GM12878 (cell line): Measurements from ENCODE around the gene KIAA1328.

Experiments
- SIN3A ChIP-seq: IDR thresholded peaks from 2 replicates; pipeline ENCODE4 v1.6.1; 2012; ENCODE audit warnings: low read depth, low read length, improper control_type of control experiment
- ZNF24 ChIP-seq: fragments of 450-650 bp; IDR thresholded peaks from 2 replicates; pipeline ENCODE4 v1.6.1; 2017; ENCODE audit warnings: antibody characterized with exemption, mild to moderate bottlenecking
- TF ChIP-seq, protein P1 (sequence below), 3 experiments: IDR thresholded peaks in 2 of 3; conservative IDR thresholded peaks in 1 of 3; 2 replicates each; pipeline ENCODE4 v1.5.1; 2011; ENCODE audit warnings: low read depth in 3 of 3, low read length in 3 of 3, mild to moderate bottlenecking in 3 of 3, control low read depth in 2 of 3, moderate library complexity in 2 of 3, inconsistent platforms in 1 of 3, mixed read lengths in 1 of 3; ENCODE audit not compliant: control insufficient read depth in 2 of 3, insufficient read depth in 1 of 3; ENCODE audit errors: extremely low read depth in 1 of 3
- TF ChIP-seq, protein P2 (sequence below): IDR thresholded peaks from 2 replicates; pipeline ENCODE4 v1.6.1; 2012; ENCODE audit warnings: low read depth, low read length, improper control_type of control experiment

DNA sequence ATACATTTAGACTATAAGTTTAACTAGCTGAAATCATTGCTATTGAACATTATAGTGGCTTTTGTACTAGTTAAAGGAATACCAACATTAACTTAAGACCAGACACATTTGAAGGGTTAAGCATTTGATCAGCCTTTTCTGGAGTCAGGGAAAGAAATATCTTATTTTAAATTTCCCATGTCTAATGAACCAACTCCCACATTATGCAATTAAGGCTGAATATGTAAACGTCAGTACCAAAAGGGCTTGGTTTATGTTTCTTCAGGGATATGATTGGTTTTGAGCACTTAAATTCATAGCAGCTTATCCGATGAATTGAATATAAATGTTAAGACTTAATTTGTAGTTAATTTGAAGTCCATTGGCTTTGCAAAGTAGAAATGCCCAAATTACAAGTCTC is 344.5 kb downstream of the KIAA1328 start:
- TF ChIP-seq, protein P1, sequence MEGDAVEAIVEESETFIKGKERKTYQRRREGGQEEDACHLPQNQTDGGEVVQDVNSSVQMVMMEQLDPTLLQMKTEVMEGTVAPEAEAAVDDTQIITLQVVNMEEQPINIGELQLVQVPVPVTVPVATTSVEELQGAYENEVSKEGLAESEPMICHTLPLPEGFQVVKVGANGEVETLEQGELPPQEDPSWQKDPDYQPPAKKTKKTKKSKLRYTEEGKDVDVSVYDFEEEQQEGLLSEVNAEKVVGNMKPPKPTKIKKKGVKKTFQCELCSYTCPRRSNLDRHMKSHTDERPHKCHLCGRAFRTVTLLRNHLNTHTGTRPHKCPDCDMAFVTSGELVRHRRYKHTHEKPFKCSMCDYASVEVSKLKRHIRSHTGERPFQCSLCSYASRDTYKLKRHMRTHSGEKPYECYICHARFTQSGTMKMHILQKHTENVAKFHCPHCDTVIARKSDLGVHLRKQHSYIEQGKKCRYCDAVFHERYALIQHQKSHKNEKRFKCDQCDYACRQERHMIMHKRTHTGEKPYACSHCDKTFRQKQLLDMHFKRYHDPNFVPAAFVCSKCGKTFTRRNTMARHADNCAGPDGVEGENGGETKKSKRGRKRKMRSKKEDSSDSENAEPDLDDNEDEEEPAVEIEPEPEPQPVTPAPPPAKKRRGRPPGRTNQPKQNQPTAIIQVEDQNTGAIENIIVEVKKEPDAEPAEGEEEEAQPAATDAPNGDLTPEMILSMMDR (IDR thresholded peaks at IDR 0.05 in 2 of 3, conservative IDR thresholded peaks at IDR 0.05 in 1 of 3; ENCODE audit: control insufficient read depth in 2 of 3, extremely low read depth in 1 of 3, insufficient read depth in 1 of 3, low read depth in 3 of 3, low read length in 3 of 3): no peak
- TF ChIP-seq ZNF24 (no peak), SIN3A (no peak)
- TF ChIP-seq, protein P2, sequence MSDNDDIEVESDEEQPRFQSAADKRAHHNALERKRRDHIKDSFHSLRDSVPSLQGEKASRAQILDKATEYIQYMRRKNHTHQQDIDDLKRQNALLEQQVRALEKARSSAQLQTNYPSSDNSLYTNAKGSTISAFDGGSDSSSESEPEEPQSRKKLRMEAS: no peak
